Activated CD8-positive, alpha-beta memory T cell treated with anti-CD3 and anti-CD28 coated beads, Interleukin-2, amount 10 ng/mL, durations not matched to agents 7 days and 5 days (primary cell): ENCODE measurements around the gene SUSD1. TPM values are rescaled to one million over a fixed set of nuclear protein-coding genes. Genes with fewer than 3 reads are reported as not detected.
A peak's percentile ranks its signal among the peaks of the same experiment; 100 is the strongest.
"Not testable (repeated sequence)": the region's sequence is repeated elsewhere in the genome, so short reads cannot be mapped to it uniquely, and the experiment has no call there.

Experiments used
- ATAC-seq: fragments of 150-1000 bp; cut with Tn5 transposase; one replicate; pipeline ENCODE4 v1.10.0; 2021; ENCODE audit warnings: moderate library complexity
- CTCF ChIA-PET: fragments of 350-600 bp; sonication (Branson Sonifier 250); formaldehyde crosslinking; loops from one replicate; lab custom pipeline; 2021; ENCODE audit warnings: antibody characterized with exemption; lab: Charles Lee
- DNase-seq: peaks from one replicate; pipeline ENCODE4 v3.0.0-alpha.2; 2020
- H3K27ac Mint-ChIP-seq: one replicate; pipeline ENCODE4 v1.8.0; 2021; ENCODE audit warnings: mild to moderate bottlenecking, mixed read lengths
- H3K27me3 Mint-ChIP-seq: one replicate; pipeline ENCODE4 v1.8.0; 2021; ENCODE audit warnings: mixed read lengths
- H3K36me3 Mint-ChIP-seq: one replicate; pipeline ENCODE4 v1.8.0; 2021; ENCODE audit warnings: mild to moderate bottlenecking, mixed read lengths
- H3K4me1 Mint-ChIP-seq: one replicate; pipeline ENCODE4 v1.8.0; 2021; ENCODE audit warnings: mixed read lengths
- H3K4me3 Mint-ChIP-seq: one replicate; pipeline ENCODE4 v1.8.0; 2021; ENCODE audit warnings: mild to moderate bottlenecking, moderate library complexity, mixed read lengths
- H3K9me3 Mint-ChIP-seq: one replicate; pipeline ENCODE4 v1.8.0; 2022; ENCODE audit warnings: low read depth, mixed read lengths
- total RNA-seq, 2 experiments: library from RNA; stranded (reverse); gene quantifications; one replicate each; pipeline ENCODE4 v1.2.3, GENCODE V29; 2021

SUSD1 gene
- total RNA-seq, 2 experiments from 2014 or later = 18.5 to 21.2 TPM

- DNase-seq (no peak), ATAC-seq (no peak)
- H3K4me1 Mint-ChIP-seq = peaks cover 4% of the 10 kb centered on the region
- peaks cover 2% of the 10 kb centered on the region for H3K9me3 Mint-ChIP-seq
- H3K27me3 Mint-ChIP-seq = no peaks in the 10 kb centered on the region
- no peak overlapping the region for H3K4me3 Mint-ChIP-seq
- no peak overlapping the region for H3K27ac Mint-ChIP-seq
- CTCF ChIA-PET = no interaction called here
- H3K36me3 Mint-ChIP-seq = peaks cover 32% of the 10 kb centered on the region
Observed at GRCh38 chr9:112135706-112136105, 39.4 kb downstream of the SUSD1 start.

- peaks cover 32% of the 10 kb centered on the region for H3K36me3 Mint-ChIP-seq
- CTCF ChIA-PET, H3K27me3 Mint-ChIP-seq, H3K4me3 Mint-ChIP-seq, H3K9me3 Mint-ChIP-seq, H3K27ac Mint-ChIP-seq, DNase-seq, ATAC-seq, H3K4me1 Mint-ChIP-seq: not testable (repeated sequence)
Observed at GRCh38 chr9:112133806-112134205, 41.3 kb downstream of the SUSD1 start.

- Mint-ChIP-seq H3K4me1 (no peaks in the 10 kb centered on the region), H3K4me3 (no peak overlapping the region), H3K27me3 (no peaks in the 10 kb centered on the region), H3K9me3 (peaks cover 2% of the 10 kb centered on the region), H3K36me3 (peaks cover 33% of the 10 kb centered on the region), H3K27ac (no peak overlapping the region)
- ATAC-seq (no peak), DNase-seq (no peak)
- CTCF ChIA-PET = interaction anchor here (1.3 to 3.0 kb wide), 2 partner anchors 34 to 56 kb away, joined by 3 to 8 read pairs; no protein-coding TSS in a partner anchor
Observed at GRCh38 chr9:112132356-112132755, 42.7 kb downstream of the SUSD1 start.

- no peaks in the 10 kb centered on the region for H3K4me1 Mint-ChIP-seq
- H3K4me3 Mint-ChIP-seq = no peak overlapping the region
- H3K9me3 Mint-ChIP-seq = peaks cover 2% of the 10 kb centered on the region
- no peaks in the 10 kb centered on the region for H3K27me3 Mint-ChIP-seq
- H3K36me3 Mint-ChIP-seq = peaks cover 32% of the 10 kb centered on the region
- DNase-seq (no peak), ATAC-seq (no peak)
- no peak overlapping the region for H3K27ac Mint-ChIP-seq
- CTCF ChIA-PET = interaction anchor here (0.6 to 3.0 kb wide), 4 partner anchors 10 to 559 kb away, joined by 3 to 8 read pairs (median 4); no protein-coding TSS in a partner anchor
Observed at GRCh38 chr9:112130997-112131396, 44.1 kb downstream of the SUSD1 start.

GRCh38 chr9:112130347-112130746, 44.8 kb downstream of the SUSD1 start:
- no peaks in the 10 kb centered on the region for H3K27me3 Mint-ChIP-seq
- ATAC-seq = no peak
- no peak overlapping the region for H3K4me3 Mint-ChIP-seq
- H3K36me3 Mint-ChIP-seq = peaks cover 28% of the 10 kb centered on the region
- DNase-seq = no peak
- no peak overlapping the region for H3K27ac Mint-ChIP-seq
- CTCF ChIA-PET = interaction anchor here (1.2 to 3.0 kb wide), 2 partner anchors 10 to 32 kb away, joined by 3 to 8 read pairs; no protein-coding TSS in a partner anchor
- H3K9me3 Mint-ChIP-seq = peaks cover 2% of the 10 kb centered on the region
- no peaks in the 10 kb centered on the region for H3K4me1 Mint-ChIP-seq

GRCh38 chr9:112129246-112129645, 45.9 kb downstream of the SUSD1 start:
- H3K9me3 Mint-ChIP-seq = peaks cover 2% of the 10 kb centered on the region
- H3K4me1 Mint-ChIP-seq = no peaks in the 10 kb centered on the region
- H3K27me3 Mint-ChIP-seq = no peaks in the 10 kb centered on the region
- peaks cover 23% of the 10 kb centered on the region for H3K36me3 Mint-ChIP-seq
- H3K27ac Mint-ChIP-seq = no peak overlapping the region
- DNase-seq (no peak), ATAC-seq (no peak)
- H3K4me3 Mint-ChIP-seq = no peak overlapping the region
- CTCF ChIA-PET = interaction anchor here (1.3 to 1.4 kb wide), 2 partner anchors 16 to 59 kb away, joined by 3 to 4 read pairs; no protein-coding TSS in a partner anchor

- not testable (repeated sequence) for H3K27ac Mint-ChIP-seq, H3K27me3 Mint-ChIP-seq, ATAC-seq, H3K4me3 Mint-ChIP-seq, H3K9me3 Mint-ChIP-seq, DNase-seq, H3K4me1 Mint-ChIP-seq
- peaks cover 16% of the 10 kb centered on the region for H3K36me3 Mint-ChIP-seq
- CTCF ChIA-PET = interaction anchor here (0.6 to 1.3 kb wide), 3 partner anchors 30 to 679 kb away, joined by 3 to 6 read pairs (median 4); no protein-coding TSS in a partner anchor
Observed at GRCh38 chr9:112128399-112128798, 46.7 kb downstream of the SUSD1 start.

- no peak overlapping the region for H3K27ac Mint-ChIP-seq
- H3K36me3 Mint-ChIP-seq = peaks cover 18% of the 10 kb centered on the region
- H3K4me3 Mint-ChIP-seq = no peak overlapping the region
- no peaks in the 10 kb centered on the region for H3K27me3 Mint-ChIP-seq
- no peak for DNase-seq
- H3K9me3 Mint-ChIP-seq = no peaks in the 10 kb centered on the region
- ATAC-seq = no peak
- CTCF ChIA-PET = interaction anchor here (1.1 kb wide), 1 partner anchor 29 kb away, joined by 6 read pairs; no protein-coding TSS in a partner anchor
- no peaks in the 10 kb centered on the region for H3K4me1 Mint-ChIP-seq
Observed at GRCh38 chr9:112127281-112127680, 47.8 kb downstream of the SUSD1 start.

GRCh38 chr9:112125951-112126388, 49.1 kb downstream of the SUSD1 start:
- H3K4me1 Mint-ChIP-seq = peaks cover 4% of the 10 kb centered on the region
- H3K27ac Mint-ChIP-seq = no peak overlapping the region
- H3K36me3 Mint-ChIP-seq = peaks cover 21% of the 10 kb centered on the region
- ATAC-seq (no peak), DNase-seq (no peak)
- CTCF ChIA-PET = no interaction called here
- no peaks in the 10 kb centered on the region for H3K27me3 Mint-ChIP-seq
- no peak overlapping the region for H3K4me3 Mint-ChIP-seq
- no peaks in the 10 kb centered on the region for H3K9me3 Mint-ChIP-seq

- Mint-ChIP-seq H3K27ac (no peak overlapping the region), H3K9me3 (no peaks in the 10 kb centered on the region), H3K4me1 (peaks cover 4% of the 10 kb centered on the region), H3K36me3 (peaks cover 21% of the 10 kb centered on the region), H3K4me3 (no peak overlapping the region), H3K27me3 (no peaks in the 10 kb centered on the region)
- DNase-seq = no peak
- CTCF ChIA-PET = no interaction called here
- no peak for ATAC-seq
Observed at GRCh38 chr9:112124156-112124555, 50.9 kb downstream of the SUSD1 start.

- no peak overlapping the region for H3K27ac Mint-ChIP-seq
- CTCF ChIA-PET = no interaction called here
- H3K4me3 Mint-ChIP-seq = no peak overlapping the region
Observed at GRCh38 chr9:112121633-112122032, 53.5 kb downstream of the SUSD1 start.

GRCh38 chr9:112120439-112120925, 54.6 kb downstream of the SUSD1 start:
- no peak overlapping the region for H3K27ac Mint-ChIP-seq
- H3K36me3 Mint-ChIP-seq = peaks cover 18% of the 10 kb centered on the region
- H3K27me3 Mint-ChIP-seq = no peaks in the 10 kb centered on the region
- DNase-seq = no peak
- no peaks in the 10 kb centered on the region for H3K9me3 Mint-ChIP-seq
- no peak overlapping the region for H3K4me3 Mint-ChIP-seq
- ATAC-seq = no peak
- peaks cover 4% of the 10 kb centered on the region for H3K4me1 Mint-ChIP-seq
- CTCF ChIA-PET = interaction anchor here (0.7 to 0.8 kb wide), 2 partner anchors 10 to 46 kb away, joined by 3 to 4 read pairs; no protein-coding TSS in a partner anchor

More at GRCh38 chr9:112121633-112122032, 53.5 kb downstream of the SUSD1 start:
- Mint-ChIP-seq H3K27me3 (no peaks in the 10 kb centered on the region), H3K4me1 (peaks cover 4% of the 10 kb centered on the region), H3K36me3 (peaks cover 18% of the 10 kb centered on the region), H3K9me3 (no peaks in the 10 kb centered on the region)
- DNase-seq = no peak
- ATAC-seq = peak; percentile 30

- Mint-ChIP-seq H3K4me1 (peaks cover 4% of the 10 kb centered on the region), H3K4me3 (no peak overlapping the region), H3K27me3 (no peaks in the 10 kb centered on the region), H3K9me3 (no peaks in the 10 kb centered on the region), H3K36me3 (peaks cover 18% of the 10 kb centered on the region), H3K27ac (no peak overlapping the region)
- CTCF ChIA-PET = no interaction called here
- ATAC-seq (no peak), DNase-seq (no peak)
Observed at GRCh38 chr9:112120030-112120341, 55.1 kb downstream of the SUSD1 start.
